Left ventricle myocardium inferior (tissue), 1 donor: ENCODE results near the gene ASPDH. TPM values are rescaled to one million over a fixed set of nuclear protein-coding genes. Genes with fewer than 3 reads are reported as not detected.

Experiments
- DNase-seq: peaks from one replicate; pipeline ENCODE4 v3.0.0-alpha.2; 2020
- H3K27ac ChIP-seq: fragments of 200-600 bp; replicated peaks from 2 replicates; pipeline ENCODE4 v1.8.0; 2021
- H3K27me3 ChIP-seq: fragments of 200-600 bp; 2 replicates; pipeline ENCODE4 v1.8.0; 2021; ENCODE audit warnings: low read depth
- H3K36me3 ChIP-seq: fragments of 200-600 bp; 2 replicates; pipeline ENCODE4 v1.8.0; 2021
- H3K4me1 ChIP-seq: fragments of 200-600 bp; 2 replicates; pipeline ENCODE4 v1.8.0; 2021
- H3K4me3 ChIP-seq: fragments of 200-600 bp; 2 replicates; pipeline ENCODE4 v1.8.0; 2021; ENCODE audit warnings: mild to moderate bottlenecking, moderate library complexity
- H3K9me3 ChIP-seq: fragments of 200-600 bp; replicated peaks from 2 replicates; pipeline ENCODE4 v1.8.0; 2021
- intact Hi-C: fragments of 100-400 bp; cut with micrococcal nuclease; formaldehyde crosslinking; loops from one replicate; pipeline ENCODE4 v1.11.0; 2022
- total RNA-seq: library from RNA; stranded (reverse); fragmentation: NEBNext Ultra II Directional; extraction: Animal tissue kit (Norgen Biotek cat#: 25700); gene quantifications from one replicate; pipeline ENCODE4 v1.2.1, GENCODE V29; 2021
- TF ChIP-seq, protein P1 (sequence below): fragments of 200-600 bp; IDR thresholded peaks from 2 replicates; pipeline ENCODE4 v1.8.0; 2021; ENCODE audit warnings: antibody characterized with exemption, mild to moderate bottlenecking, borderline replicate concordance
- donor health status: DM: no; HTN: yes; CAD: no; lungs with severe emphysema.

The ASPDH gene
- total RNA-seq, 1 donor from 2014 or later, result not detected

DNA sequence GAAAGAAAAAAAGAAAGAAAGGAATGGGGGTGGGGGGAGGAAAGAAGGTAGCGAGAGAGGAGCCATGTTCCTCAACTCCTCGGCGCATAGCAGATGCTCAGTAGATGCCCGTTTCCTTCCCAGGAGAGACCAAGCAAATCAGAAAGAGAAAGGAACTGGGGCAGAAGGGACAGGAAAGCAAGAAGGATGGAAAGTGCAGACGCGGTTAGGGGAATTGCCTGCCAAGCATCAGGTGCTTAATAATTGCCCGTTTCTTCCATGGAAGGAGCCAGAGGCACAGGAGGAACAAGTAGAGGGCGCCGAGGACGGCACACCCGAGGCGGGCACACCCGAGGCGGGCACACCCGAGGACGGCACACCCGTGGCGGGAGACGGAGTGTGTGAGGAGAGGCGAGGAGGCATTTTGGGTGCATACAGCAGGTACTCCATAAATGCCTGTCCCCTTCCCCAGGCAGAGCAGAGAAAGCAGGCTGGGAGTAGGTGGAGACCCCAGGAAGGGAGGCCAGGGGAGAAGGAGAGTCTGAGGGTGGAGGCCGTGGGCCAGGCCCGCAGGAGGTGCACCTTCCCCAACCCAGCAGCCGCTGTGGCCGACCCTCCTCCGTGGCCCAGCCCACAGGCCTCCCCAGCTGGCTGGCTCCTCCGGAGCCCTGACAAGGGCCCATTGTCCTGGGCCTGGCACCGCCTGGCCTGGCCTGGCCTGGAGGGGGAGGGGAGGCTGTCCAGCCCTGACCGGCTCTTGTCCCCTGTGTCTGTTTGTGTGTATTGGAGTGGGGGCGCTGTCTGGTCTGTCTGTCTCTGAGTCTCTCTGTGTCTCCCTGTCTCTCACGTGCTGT lies 17.3 kb downstream of the ASPDH start:
- no peak overlapping the region for H3K4me3 ChIP-seq
- no peaks in the 10 kb centered on the region for H3K27me3 ChIP-seq
- H3K4me1 ChIP-seq, result peaks cover 9% of the 10 kb centered on the region
- TF ChIP-seq, protein P1, sequence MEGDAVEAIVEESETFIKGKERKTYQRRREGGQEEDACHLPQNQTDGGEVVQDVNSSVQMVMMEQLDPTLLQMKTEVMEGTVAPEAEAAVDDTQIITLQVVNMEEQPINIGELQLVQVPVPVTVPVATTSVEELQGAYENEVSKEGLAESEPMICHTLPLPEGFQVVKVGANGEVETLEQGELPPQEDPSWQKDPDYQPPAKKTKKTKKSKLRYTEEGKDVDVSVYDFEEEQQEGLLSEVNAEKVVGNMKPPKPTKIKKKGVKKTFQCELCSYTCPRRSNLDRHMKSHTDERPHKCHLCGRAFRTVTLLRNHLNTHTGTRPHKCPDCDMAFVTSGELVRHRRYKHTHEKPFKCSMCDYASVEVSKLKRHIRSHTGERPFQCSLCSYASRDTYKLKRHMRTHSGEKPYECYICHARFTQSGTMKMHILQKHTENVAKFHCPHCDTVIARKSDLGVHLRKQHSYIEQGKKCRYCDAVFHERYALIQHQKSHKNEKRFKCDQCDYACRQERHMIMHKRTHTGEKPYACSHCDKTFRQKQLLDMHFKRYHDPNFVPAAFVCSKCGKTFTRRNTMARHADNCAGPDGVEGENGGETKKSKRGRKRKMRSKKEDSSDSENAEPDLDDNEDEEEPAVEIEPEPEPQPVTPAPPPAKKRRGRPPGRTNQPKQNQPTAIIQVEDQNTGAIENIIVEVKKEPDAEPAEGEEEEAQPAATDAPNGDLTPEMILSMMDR, result no peak
- H3K27ac ChIP-seq, result peak overlapping the region; percentile 56
- H3K9me3 ChIP-seq, result no peaks in the 10 kb centered on the region
- no peaks in the 10 kb centered on the region for H3K36me3 ChIP-seq
- intact Hi-C loops, result no loop called here
- peak; percentile 74 for DNase-seq

DNA sequence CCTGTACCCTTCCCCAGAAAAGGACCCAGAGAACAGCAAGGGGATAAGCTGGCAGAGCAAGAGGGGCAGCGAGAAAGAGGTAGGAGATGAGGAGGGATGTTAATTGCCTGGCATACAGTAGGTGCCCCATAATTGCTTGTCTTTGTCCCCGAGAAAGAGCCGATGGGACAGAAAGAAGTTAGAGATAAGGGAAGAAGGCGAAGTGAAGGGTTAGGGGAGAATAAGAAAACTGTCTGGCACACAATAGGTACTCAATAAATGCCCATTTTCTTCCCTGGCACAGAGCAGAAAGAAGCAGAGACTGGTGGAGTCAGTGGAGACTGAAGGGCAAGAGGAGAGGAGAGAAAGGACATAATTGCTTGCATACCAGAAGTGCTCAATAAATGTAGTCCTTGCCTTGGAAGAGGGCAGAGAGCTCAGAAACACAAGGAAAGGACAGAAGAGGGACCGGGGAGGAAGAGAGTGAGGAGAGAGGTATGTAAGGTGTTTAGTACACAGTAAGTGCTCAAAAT lies 18.6 kb downstream of the ASPDH start:
- Histone ChIP-seq H3K36me3 (no peaks in the 10 kb centered on the region), H3K27ac (peak overlapping the region; percentile 5)
- intact Hi-C loops, result no loop called here

DNA sequence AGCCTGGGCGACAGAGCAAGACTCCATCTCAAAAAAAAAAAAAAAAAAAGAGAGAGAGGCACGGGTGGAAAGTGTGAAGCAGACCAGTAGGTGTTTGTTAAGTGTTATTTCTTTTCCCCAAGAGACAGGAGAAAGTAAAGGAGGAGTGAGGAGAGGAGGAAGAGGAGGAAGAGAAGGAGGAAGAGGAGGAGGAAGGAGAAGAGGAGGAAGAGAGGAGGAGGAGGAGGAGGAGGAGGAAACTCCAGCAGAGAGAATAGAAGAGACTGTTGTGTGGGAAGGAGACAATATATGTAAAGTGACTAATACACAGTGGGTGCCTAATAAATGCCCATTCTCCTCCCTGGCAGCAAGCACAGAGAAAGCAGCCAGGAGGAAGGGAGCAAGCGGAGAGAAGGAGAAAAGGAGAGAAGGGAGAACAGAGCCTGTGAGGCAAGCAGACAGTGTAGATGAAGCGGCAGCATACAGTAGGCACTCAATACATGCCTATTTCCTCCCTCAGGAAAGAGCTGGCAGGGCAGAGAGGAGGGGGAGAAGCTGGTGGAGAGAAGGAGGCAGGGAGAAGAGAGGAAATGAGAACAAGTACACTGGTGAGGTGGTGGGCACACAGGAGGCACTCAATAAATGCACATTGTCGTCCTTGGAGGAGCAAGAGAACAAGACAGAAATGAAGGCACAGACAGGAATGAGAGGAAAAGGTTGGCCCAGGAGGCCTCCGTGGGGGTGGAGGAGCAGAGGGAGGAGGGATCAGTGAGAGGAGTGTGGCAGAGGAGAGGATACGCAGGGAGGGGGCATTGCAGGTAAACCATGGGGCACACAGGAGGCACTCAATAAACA lies 19.3 kb downstream of the ASPDH start:
- no peaks in the 10 kb centered on the region for H3K27me3 ChIP-seq
- peaks cover 5% of the 10 kb centered on the region for H3K9me3 ChIP-seq
- DNase-seq, result no peak
- intact Hi-C loops, result no loop called here
- TF ChIP-seq, protein P1, result no peak
- H3K36me3 ChIP-seq, result no peaks in the 10 kb centered on the region
- peaks cover 20% of the 10 kb centered on the region for H3K4me1 ChIP-seq
- H3K27ac ChIP-seq, result no peak overlapping the region
- H3K4me3 ChIP-seq, result no peak overlapping the region

More for the DNA sequence above, 18.6 kb downstream of the ASPDH start:
- no peak overlapping the region for H3K4me3 ChIP-seq
- H3K4me1 ChIP-seq, result peaks cover 20% of the 10 kb centered on the region
- TF ChIP-seq, protein P1, result no peak
- H3K9me3 ChIP-seq, result peaks cover 5% of the 10 kb centered on the region
- DNase-seq, result no peak
- no peaks in the 10 kb centered on the region for H3K27me3 ChIP-seq

DNA sequence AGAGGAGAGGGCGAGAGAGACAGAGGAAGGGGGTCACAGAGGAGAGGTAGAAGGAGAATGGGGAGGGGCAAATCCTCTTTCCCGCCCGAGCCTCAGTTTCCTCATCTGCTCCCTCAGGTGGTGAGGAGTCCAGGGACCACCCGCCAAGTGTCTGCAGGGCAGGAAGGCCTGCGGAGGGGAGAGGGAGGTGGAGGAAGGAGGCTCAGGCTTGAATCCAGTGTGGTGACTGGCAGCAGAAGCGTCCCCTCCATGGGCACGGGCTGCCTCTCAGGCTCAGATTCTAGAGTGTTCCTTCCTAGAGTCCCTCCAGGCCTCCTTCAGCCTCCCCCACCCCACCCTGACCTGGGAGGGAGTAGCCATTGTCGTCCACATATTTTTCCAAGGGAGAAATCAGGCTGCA lies 20.5 kb downstream of the ASPDH start:
- DNase-seq, result no peak
- peaks cover 20% of the 10 kb centered on the region for H3K4me1 ChIP-seq
- TF ChIP-seq, protein P1, result no peak
- H3K27ac ChIP-seq, result no peak overlapping the region
- H3K27me3 ChIP-seq, result no peaks in the 10 kb centered on the region
- intact Hi-C loops, result no loop called here
- peaks cover 5% of the 10 kb centered on the region for H3K9me3 ChIP-seq
- no peak overlapping the region for H3K4me3 ChIP-seq
- no peaks in the 10 kb centered on the region for H3K36me3 ChIP-seq

DNA sequence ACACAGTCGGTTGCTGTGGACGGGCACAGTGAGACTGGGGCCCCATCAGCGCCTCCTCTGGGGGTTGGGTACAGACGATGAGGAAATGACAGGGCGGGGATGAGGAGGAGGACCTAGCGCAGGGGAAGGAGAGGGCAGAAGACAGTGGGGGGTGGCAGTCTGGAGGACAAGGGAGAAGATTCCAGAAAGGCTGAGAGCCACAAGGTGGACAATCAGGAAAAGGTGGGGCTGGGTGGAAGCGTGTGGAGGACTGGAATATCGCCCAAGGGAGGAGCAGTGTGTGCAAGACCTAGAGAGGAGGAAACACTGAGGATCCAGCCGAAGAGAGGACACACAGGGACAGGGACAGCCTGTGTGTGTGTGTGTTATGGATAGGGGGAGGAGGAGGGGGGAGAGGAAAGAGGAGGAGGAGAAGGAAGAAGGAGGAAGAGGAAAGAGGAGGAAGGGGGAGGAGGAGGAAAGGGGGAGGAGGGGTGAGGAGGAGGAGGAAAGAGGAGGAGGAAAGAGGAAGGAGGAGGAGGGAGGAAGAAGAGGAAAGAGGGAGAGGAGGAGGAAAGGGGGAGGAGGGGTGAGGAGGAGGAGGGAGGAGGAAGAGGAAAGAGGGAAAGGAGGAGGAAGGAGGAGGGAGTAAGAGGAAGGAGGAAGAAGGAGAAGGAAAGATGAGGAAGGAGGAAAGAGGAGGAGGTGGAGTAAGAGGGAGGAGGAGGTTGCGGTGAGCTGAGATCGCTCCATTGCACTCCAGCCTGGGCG lies 21.2 kb downstream of the ASPDH start:
- Histone ChIP-seq H3K9me3 (peaks cover 5% of the 10 kb centered on the region), H3K27ac (no peak overlapping the region), H3K4me1 (peaks cover 20% of the 10 kb centered on the region), H3K36me3 (no peaks in the 10 kb centered on the region), H3K4me3 (no peak overlapping the region), H3K27me3 (peaks cover 4% of the 10 kb centered on the region)
- DNase-seq, result no peak
- TF ChIP-seq, protein P1, result no peak
- intact Hi-C loops, result no loop called here
